ENCODE measurements around the gene NOS3.
"Not testable (repeated sequence)": the region's sequence is repeated elsewhere in the genome, so short reads cannot be mapped to it uniquely, and the experiment has no call there.

The NOS3 gene

GRCh38 chr7:151040616-151041375 is 50.0 kb downstream of the NOS3 start:
- H3K4me3 ChIP-seq (ENCODE audit: low read depth, low read length) = no peak overlapping the region
- TF ChIP-seq CTCF (IDR thresholded peaks at IDR 0.05; ENCODE audit: insufficient read depth, low read length, missing control alignments) = no peak
- DNase-seq (ENCODE audit: low read depth, low spot score) = no peak
- CTCF ChIA-PET = interaction anchor here (2.1 kb wide), 1 partner anchor 22 kb away, joined by 7 read pairs; no protein-coding TSS in a partner anchor
- POLR2A ChIA-PET = no interaction called here

DNA sequence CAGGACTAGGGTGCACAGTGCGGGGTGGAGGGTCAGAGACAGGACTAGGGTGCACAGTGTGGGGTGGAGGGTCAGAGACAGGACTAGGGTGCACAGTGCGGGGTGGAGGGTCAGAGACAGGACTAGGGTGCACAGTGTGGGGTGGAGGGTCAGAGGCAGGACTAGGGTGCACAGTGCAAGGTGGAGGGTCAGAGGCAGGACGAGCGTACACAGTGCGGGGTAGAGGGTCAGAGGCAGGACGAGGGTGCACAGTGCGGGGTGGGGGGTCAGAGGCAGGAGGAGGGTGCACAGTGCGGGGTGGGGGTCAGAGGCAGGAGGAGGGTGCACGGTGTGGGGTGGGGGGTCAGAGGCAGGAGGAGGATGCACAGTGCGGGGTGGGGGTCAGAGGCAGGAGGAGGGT is 52.6 kb downstream of the NOS3 start:
- DNase-seq (ENCODE audit: low read depth, low spot score); CTCF ChIA-PET; H3K4me3 ChIP-seq (ENCODE audit: low read depth, low read length); POLR2A ChIA-PET: not testable (repeated sequence)

- ChIA-PET POLR2A (no interaction called here), CTCF (no interaction called here)
- no peak overlapping the region for H3K4me3 ChIP-seq (ENCODE audit: low read depth, low read length)
- TF ChIP-seq CTCF (IDR thresholded peaks at IDR 0.05; ENCODE audit: insufficient read depth, low read length, missing control alignments) = no peak
- DNase-seq (ENCODE audit: low read depth, low spot score) = no peak
Observed at GRCh38 chr7:151043959-151044358, 53.1 kb downstream of the NOS3 start.

- CTCF ChIA-PET = interaction anchor here (0.8 kb wide), 1 partner anchor 65 kb away, joined by 3 read pairs; no protein-coding TSS in a partner anchor
- no peak overlapping the region for H3K4me3 ChIP-seq (ENCODE audit: low read depth, low read length)
- POLR2A ChIA-PET = interaction anchor here (1.0 kb wide), 1 partner anchor 17 kb away, joined by 4 read pairs; the partner anchor contains the start of gene ABCB8
- no peak for TF ChIP-seq CTCF (IDR thresholded peaks at IDR 0.05; ENCODE audit: insufficient read depth, low read length, missing control alignments)
- no peak for DNase-seq (ENCODE audit: low read depth, low spot score)
Observed at GRCh38 chr7:151045262-151045661, 54.4 kb downstream of the NOS3 start.

GRCh38 chr7:151045967-151046366 is 55.1 kb downstream of the NOS3 start:
- TF ChIP-seq CTCF (IDR thresholded peaks at IDR 0.05; ENCODE audit: insufficient read depth, low read length, missing control alignments) = no peak
- CTCF ChIA-PET = interaction anchor here (1.1 kb wide), 1 partner anchor 65 kb away, joined by 4 read pairs; no protein-coding TSS in a partner anchor
- DNase-seq (ENCODE audit: low read depth, low spot score) = no peak
- no peak overlapping the region for H3K4me3 ChIP-seq (ENCODE audit: low read depth, low read length)
- POLR2A ChIA-PET = no interaction called here

- DNase-seq (ENCODE audit: low read depth, low spot score) = no peak
- no peak for TF ChIP-seq CTCF (IDR thresholded peaks at IDR 0.05; ENCODE audit: insufficient read depth, low read length, missing control alignments)
- ChIA-PET POLR2A (interaction anchor here (0.8 to 1.0 kb wide), 2 partner anchors 29 to 39 kb away, joined by 3 to 6 read pairs; no protein-coding TSS in a partner anchor), CTCF (interaction anchor here (1.1 to 1.9 kb wide), 2 partner anchors 29 to 64 kb away, joined by 4 to 5 read pairs; no protein-coding TSS in a partner anchor)
- H3K4me3 ChIP-seq (ENCODE audit: low read depth, low read length) = no peak overlapping the region
Observed at GRCh38 chr7:151046603-151047573, 56.1 kb downstream of the NOS3 start.
